Thyroid gland (tissue), 4 donors: ENCODE measurements around the gene GLP1R.

Source experiments
- POLR2A ChIP-seq, 2 donors: fragments of 450-650 bp; IDR thresholded peaks; one replicate each; pipeline ENCODE4 v1.6.1; 2017; ENCODE audit warnings: antibody characterized with exemption in 2 of 2, mild to moderate bottlenecking in 2 of 2, moderate library complexity in 1 of 2
- TF ChIP-seq, protein P1 (sequence below), 6 experiments: fragments of 200-600 bp in 3 of 6; fragments of 450-650 bp in 3 of 6; sonication (generic) in 3 of 6; IDR thresholded peaks; one replicate each; pipeline ENCODE4 v1.5.1; 2016 to 2019; ENCODE audit warnings: antibody characterized with exemption in 6 of 6, mild to moderate bottlenecking in 2 of 6, inconsistent platforms in 1 of 6, moderate library complexity in 1 of 6

DNA sequence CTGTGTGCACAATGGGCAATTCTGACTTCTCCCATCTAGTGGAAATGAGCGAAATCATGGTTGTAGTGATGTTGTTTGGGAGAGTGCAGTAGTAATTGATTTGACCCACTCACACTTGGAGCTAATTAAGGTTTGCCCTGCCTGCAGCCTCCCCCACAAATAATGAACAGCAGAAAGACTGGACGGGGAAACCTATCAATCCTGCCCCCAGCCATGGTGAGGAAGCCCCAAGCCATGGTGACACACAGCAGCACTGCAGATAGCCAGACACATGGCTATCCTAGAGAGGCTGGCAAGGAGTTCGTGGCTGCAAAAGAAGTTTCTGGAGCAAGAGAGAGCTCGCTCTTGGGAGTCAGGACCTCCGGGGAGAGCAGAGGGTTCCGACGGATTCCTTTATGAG lies 38.6 kb downstream of the GLP1R start:
- TF ChIP-seq POLR2A (IDR thresholded peaks at IDR 0.05), result no peak
- TF ChIP-seq, protein P1, sequence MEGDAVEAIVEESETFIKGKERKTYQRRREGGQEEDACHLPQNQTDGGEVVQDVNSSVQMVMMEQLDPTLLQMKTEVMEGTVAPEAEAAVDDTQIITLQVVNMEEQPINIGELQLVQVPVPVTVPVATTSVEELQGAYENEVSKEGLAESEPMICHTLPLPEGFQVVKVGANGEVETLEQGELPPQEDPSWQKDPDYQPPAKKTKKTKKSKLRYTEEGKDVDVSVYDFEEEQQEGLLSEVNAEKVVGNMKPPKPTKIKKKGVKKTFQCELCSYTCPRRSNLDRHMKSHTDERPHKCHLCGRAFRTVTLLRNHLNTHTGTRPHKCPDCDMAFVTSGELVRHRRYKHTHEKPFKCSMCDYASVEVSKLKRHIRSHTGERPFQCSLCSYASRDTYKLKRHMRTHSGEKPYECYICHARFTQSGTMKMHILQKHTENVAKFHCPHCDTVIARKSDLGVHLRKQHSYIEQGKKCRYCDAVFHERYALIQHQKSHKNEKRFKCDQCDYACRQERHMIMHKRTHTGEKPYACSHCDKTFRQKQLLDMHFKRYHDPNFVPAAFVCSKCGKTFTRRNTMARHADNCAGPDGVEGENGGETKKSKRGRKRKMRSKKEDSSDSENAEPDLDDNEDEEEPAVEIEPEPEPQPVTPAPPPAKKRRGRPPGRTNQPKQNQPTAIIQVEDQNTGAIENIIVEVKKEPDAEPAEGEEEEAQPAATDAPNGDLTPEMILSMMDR (IDR thresholded peaks at IDR 0.05), result no peak
